ENCODE measurements around the gene TRPM3.
A peak's percentile ranks its signal among the peaks of the same experiment; 100 is the strongest.

DNA sequence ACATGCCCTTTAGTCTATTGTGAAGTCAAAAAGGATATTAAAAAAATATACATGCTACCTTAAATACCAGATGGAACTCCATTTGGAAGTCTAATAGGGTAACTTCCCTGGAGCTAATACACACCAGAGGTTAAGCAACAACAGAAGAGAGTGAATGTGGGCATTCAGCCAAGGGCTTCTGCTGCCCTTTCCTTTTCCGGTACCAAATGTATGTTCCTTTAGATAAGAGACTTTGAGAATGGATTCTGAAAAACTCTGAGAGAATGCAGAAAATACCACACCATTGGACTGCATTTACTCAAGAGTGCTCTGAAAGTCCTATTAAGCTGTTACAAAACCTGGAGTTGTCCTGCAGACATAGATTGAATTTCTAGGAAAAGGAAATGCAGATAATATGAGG is 23.8 kb upstream of the TRPM3 start:
- TF ChIP-seq, protein P1, sequence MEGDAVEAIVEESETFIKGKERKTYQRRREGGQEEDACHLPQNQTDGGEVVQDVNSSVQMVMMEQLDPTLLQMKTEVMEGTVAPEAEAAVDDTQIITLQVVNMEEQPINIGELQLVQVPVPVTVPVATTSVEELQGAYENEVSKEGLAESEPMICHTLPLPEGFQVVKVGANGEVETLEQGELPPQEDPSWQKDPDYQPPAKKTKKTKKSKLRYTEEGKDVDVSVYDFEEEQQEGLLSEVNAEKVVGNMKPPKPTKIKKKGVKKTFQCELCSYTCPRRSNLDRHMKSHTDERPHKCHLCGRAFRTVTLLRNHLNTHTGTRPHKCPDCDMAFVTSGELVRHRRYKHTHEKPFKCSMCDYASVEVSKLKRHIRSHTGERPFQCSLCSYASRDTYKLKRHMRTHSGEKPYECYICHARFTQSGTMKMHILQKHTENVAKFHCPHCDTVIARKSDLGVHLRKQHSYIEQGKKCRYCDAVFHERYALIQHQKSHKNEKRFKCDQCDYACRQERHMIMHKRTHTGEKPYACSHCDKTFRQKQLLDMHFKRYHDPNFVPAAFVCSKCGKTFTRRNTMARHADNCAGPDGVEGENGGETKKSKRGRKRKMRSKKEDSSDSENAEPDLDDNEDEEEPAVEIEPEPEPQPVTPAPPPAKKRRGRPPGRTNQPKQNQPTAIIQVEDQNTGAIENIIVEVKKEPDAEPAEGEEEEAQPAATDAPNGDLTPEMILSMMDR (IDR thresholded peaks at IDR 0.05; ENCODE audit: low read depth, low read length, missing input control), result no peak
- TF ChIP-seq SP1 (IDR thresholded peaks at IDR 0.05) (no peak), RAD21 (IDR thresholded peaks at IDR 0.05) (peak in 1 of 2 donors; percentile 5)
- TF ChIP-seq, protein P2, sequence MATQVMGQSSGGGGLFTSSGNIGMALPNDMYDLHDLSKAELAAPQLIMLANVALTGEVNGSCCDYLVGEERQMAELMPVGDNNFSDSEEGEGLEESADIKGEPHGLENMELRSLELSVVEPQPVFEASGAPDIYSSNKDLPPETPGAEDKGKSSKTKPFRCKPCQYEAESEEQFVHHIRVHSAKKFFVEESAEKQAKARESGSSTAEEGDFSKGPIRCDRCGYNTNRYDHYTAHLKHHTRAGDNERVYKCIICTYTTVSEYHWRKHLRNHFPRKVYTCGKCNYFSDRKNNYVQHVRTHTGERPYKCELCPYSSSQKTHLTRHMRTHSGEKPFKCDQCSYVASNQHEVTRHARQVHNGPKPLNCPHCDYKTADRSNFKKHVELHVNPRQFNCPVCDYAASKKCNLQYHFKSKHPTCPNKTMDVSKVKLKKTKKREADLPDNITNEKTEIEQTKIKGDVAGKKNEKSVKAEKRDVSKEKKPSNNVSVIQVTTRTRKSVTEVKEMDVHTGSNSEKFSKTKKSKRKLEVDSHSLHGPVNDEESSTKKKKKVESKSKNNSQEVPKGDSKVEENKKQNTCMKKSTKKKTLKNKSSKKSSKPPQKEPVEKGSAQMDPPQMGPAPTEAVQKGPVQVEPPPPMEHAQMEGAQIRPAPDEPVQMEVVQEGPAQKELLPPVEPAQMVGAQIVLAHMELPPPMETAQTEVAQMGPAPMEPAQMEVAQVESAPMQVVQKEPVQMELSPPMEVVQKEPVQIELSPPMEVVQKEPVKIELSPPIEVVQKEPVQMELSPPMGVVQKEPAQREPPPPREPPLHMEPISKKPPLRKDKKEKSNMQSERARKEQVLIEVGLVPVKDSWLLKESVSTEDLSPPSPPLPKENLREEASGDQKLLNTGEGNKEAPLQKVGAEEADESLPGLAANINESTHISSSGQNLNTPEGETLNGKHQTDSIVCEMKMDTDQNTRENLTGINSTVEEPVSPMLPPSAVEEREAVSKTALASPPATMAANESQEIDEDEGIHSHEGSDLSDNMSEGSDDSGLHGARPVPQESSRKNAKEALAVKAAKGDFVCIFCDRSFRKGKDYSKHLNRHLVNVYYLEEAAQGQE (IDR thresholded peaks at IDR 0.05), result no peak

Data from liver (tissue), 3 donors.